ENCODE measurements around the gene SOX12.
"Not testable (repeated sequence)": the region's sequence is repeated elsewhere in the genome, so short reads cannot be mapped to it uniquely, and the experiment has no call there.

The SOX12 gene

GRCh38 chr20:354298-354977 lies 29.1 kb downstream of the SOX12 start:
- TF ChIP-seq ZNF274 (IDR thresholded peaks at IDR 0.05; ENCODE audit: low read depth, low read length), result no peak
- H3K4me3 ChIP-seq (ENCODE audit: low read length), result no peak overlapping the region

GRCh38 chr20:356154-356553 lies 30.8 kb downstream of the SOX12 start:
- H3K4me3 ChIP-seq (ENCODE audit: low read length), result not testable (repeated sequence)

- TF ChIP-seq ZNF274 (IDR thresholded peaks at IDR 0.05; ENCODE audit: low read depth, low read length), result no peak
- no peak overlapping the region for H3K4me3 ChIP-seq (ENCODE audit: low read length)
Measured at GRCh38 chr20:356745-357144, 31.4 kb downstream of the SOX12 start.

- H3K4me3 ChIP-seq (ENCODE audit: low read length), result no peak overlapping the region
- no peak for TF ChIP-seq ZNF274 (IDR thresholded peaks at IDR 0.05; ENCODE audit: low read depth, low read length)
Measured at GRCh38 chr20:358891-359555, 33.7 kb downstream of the SOX12 start.

GRCh38 chr20:361561-361960 lies 36.2 kb downstream of the SOX12 start:
- H3K4me3 ChIP-seq (ENCODE audit: low read length), result no peak overlapping the region
- TF ChIP-seq ZNF274 (IDR thresholded peaks at IDR 0.05; ENCODE audit: low read depth, low read length), result no peak

GRCh38 chr20:362271-363254 lies 37.2 kb downstream of the SOX12 start:
- TF ChIP-seq ZNF274 (IDR thresholded peaks at IDR 0.05; ENCODE audit: low read depth, low read length), result no peak
- no peak overlapping the region for H3K4me3 ChIP-seq (ENCODE audit: low read length)

- TF ChIP-seq ZNF274 (IDR thresholded peaks at IDR 0.05; ENCODE audit: low read depth, low read length), result no peak
Measured at GRCh38 chr20:363319-364078, 38.1 kb downstream of the SOX12 start.

GRCh38 chr20:364905-365794 lies 39.8 kb downstream of the SOX12 start:
- no peak for TF ChIP-seq ZNF274 (IDR thresholded peaks at IDR 0.05; ENCODE audit: low read depth, low read length)
- H3K4me3 ChIP-seq (ENCODE audit: low read length), result no peak overlapping the region

More at GRCh38 chr20:363319-364078, 38.1 kb downstream of the SOX12 start:
- no peak overlapping the region for H3K4me3 ChIP-seq (ENCODE audit: low read length)

- no peak for TF ChIP-seq ZNF274 (IDR thresholded peaks at IDR 0.05; ENCODE audit: low read depth, low read length)
- no peak overlapping the region for H3K4me3 ChIP-seq (ENCODE audit: low read length)
Measured at GRCh38 chr20:366041-366718, 40.8 kb downstream of the SOX12 start.

- TF ChIP-seq ZNF274 (IDR thresholded peaks at IDR 0.05; ENCODE audit: low read depth, low read length), result no peak
- H3K4me3 ChIP-seq (ENCODE audit: low read length), result no peak overlapping the region
Measured at GRCh38 chr20:366719-367485, 41.5 kb downstream of the SOX12 start.

GRCh38 chr20:367486-367887 lies 42.1 kb downstream of the SOX12 start:
- no peak for TF ChIP-seq ZNF274 (IDR thresholded peaks at IDR 0.05; ENCODE audit: low read depth, low read length)
- H3K4me3 ChIP-seq (ENCODE audit: low read length), result no peak overlapping the region

- no peak for TF ChIP-seq ZNF274 (IDR thresholded peaks at IDR 0.05; ENCODE audit: low read depth, low read length)
- no peak overlapping the region for H3K4me3 ChIP-seq (ENCODE audit: low read length)
Measured at GRCh38 chr20:368915-369314, 43.6 kb downstream of the SOX12 start.
